IPS-20b (cell line): ENCODE measurements around the gene SGMS1.

Source experiments
- H3K27ac ChIP-seq: one replicate; pipeline ENCODE4 v1.5.1; 2013; ENCODE audit warnings: low read length
- H3K27me3 ChIP-seq: 2 replicates; pipeline ENCODE4 v1.6.1; 2013; ENCODE audit warnings: mild to moderate bottlenecking, low read length, inconsistent platforms; ENCODE audit not compliant: insufficient read depth
- H3K36me3 ChIP-seq: 2 replicates; pipeline ENCODE4 v1.6.1; 2013; ENCODE audit warnings: low read depth, mild to moderate bottlenecking, inconsistent platforms, low read length, moderate library complexity; ENCODE audit not compliant: insufficient read depth
- H3K4me1 ChIP-seq: 2 replicates; pipeline ENCODE4 v1.6.1; 2013; ENCODE audit warnings: mild to moderate bottlenecking, control low read depth, inconsistent platforms, low read length, moderate library complexity; ENCODE audit not compliant: insufficient read depth
- H3K4me3 ChIP-seq: 2 replicates; pipeline ENCODE4 v1.5.1; 2013; ENCODE audit warnings: mild to moderate bottlenecking, low read length, inconsistent platforms
- H3K9ac ChIP-seq: 2 replicates; pipeline ENCODE4 v1.6.1; 2013; ENCODE audit warnings: low read depth, mild to moderate bottlenecking, inconsistent platforms, low read length, moderate library complexity
- H3K9me3 ChIP-seq: 2 replicates; pipeline ENCODE4 v1.6.1; 2013; ENCODE audit warnings: mild to moderate bottlenecking, low read depth, low read length, inconsistent platforms; ENCODE audit not compliant: insufficient read depth

Gene SGMS1

GRCh38 chr10:50619882-50620281 lies 3.9 kb downstream of the SGMS1 start:
- Histone ChIP-seq H3K9me3 (no peaks in the 10 kb centered on the region), H3K4me3 (peak overlapping the region; percentile 40; the same call in 1 of the 2 replicates), H3K4me1 (peaks cover 40% of the 10 kb centered on the region), H3K9ac (peak overlapping the region; percentile 32; the same call in 1 of the 2 replicates), H3K27ac (no peak overlapping the region), H3K36me3 (no peaks in the 10 kb centered on the region), H3K27me3 (peaks cover 4% of the 10 kb centered on the region; the same call in 1 of the 2 replicates)

GRCh38 chr10:50619166-50619565 lies 4.6 kb downstream of the SGMS1 start:
- Histone ChIP-seq H3K9ac (peak overlapping the region; percentile 65; the same call in 1 of the 2 replicates), H3K9me3 (no peaks in the 10 kb centered on the region), H3K36me3 (no peaks in the 10 kb centered on the region), H3K4me3 (peak overlapping the region; percentile 40; the same call in 1 of the 2 replicates), H3K27me3 (peaks cover 4% of the 10 kb centered on the region; the same call in 1 of the 2 replicates), H3K27ac (peak overlapping the region; percentile 60), H3K4me1 (peaks cover 46% of the 10 kb centered on the region)

GRCh38 chr10:50618624-50619023 lies 5.1 kb downstream of the SGMS1 start:
- peaks cover 47% of the 10 kb centered on the region for H3K4me1 ChIP-seq
- peak overlapping the region; percentile 65; the same call in 1 of the 2 replicates for H3K9ac ChIP-seq
- no peaks in the 10 kb centered on the region for H3K36me3 ChIP-seq
- peak overlapping the region; percentile 40; the same call in 1 of the 2 replicates for H3K4me3 ChIP-seq
- no peaks in the 10 kb centered on the region for H3K9me3 ChIP-seq
- H3K27me3 ChIP-seq = peaks cover 4% of the 10 kb centered on the region; the same call in 1 of the 2 replicates
- peak overlapping the region; percentile 60 for H3K27ac ChIP-seq

- Histone ChIP-seq H3K4me1 (peaks cover 48% of the 10 kb centered on the region), H3K9me3 (no peaks in the 10 kb centered on the region), H3K9ac (no peak overlapping the region), H3K27me3 (no peaks in the 10 kb centered on the region), H3K27ac (no peak overlapping the region), H3K4me3 (no peak overlapping the region), H3K36me3 (no peaks in the 10 kb centered on the region)
Observed at GRCh38 chr10:50615658-50616057, 8.1 kb downstream of the SGMS1 start.

- Histone ChIP-seq H3K27ac (no peak overlapping the region), H3K4me3 (no peak overlapping the region), H3K9ac (no peak overlapping the region), H3K27me3 (no peaks in the 10 kb centered on the region), H3K4me1 (peaks cover 38% of the 10 kb centered on the region), H3K9me3 (no peaks in the 10 kb centered on the region), H3K36me3 (no peaks in the 10 kb centered on the region)
Observed at GRCh38 chr10:50614444-50615137, 9.2 kb downstream of the SGMS1 start.

GRCh38 chr10:50613726-50614443 lies 9.9 kb downstream of the SGMS1 start:
- Histone ChIP-seq H3K9ac (no peak overlapping the region), H3K36me3 (no peaks in the 10 kb centered on the region), H3K4me1 (peaks cover 32% of the 10 kb centered on the region; the same call in 1 of the 2 replicates), H3K27ac (no peak overlapping the region), H3K27me3 (no peaks in the 10 kb centered on the region), H3K9me3 (no peaks in the 10 kb centered on the region), H3K4me3 (no peak overlapping the region)

GRCh38 chr10:50613150-50613549 lies 10.6 kb downstream of the SGMS1 start:
- H3K27ac ChIP-seq = no peak overlapping the region
- no peaks in the 10 kb centered on the region for H3K36me3 ChIP-seq
- H3K27me3 ChIP-seq = no peaks in the 10 kb centered on the region
- no peak overlapping the region; the same call in 1 of the 2 replicates for H3K9ac ChIP-seq
- peaks cover 25% of the 10 kb centered on the region; the same call in 1 of the 2 replicates for H3K4me1 ChIP-seq
- no peak overlapping the region for H3K4me3 ChIP-seq
- H3K9me3 ChIP-seq = no peaks in the 10 kb centered on the region

- Histone ChIP-seq H3K27ac (no peak overlapping the region), H3K27me3 (no peaks in the 10 kb centered on the region), H3K4me3 (no peak overlapping the region), H3K9me3 (no peaks in the 10 kb centered on the region), H3K9ac (no peak overlapping the region), H3K4me1 (peaks cover 21% of the 10 kb centered on the region; the same call in 1 of the 2 replicates), H3K36me3 (no peaks in the 10 kb centered on the region)
Observed at GRCh38 chr10:50610368-50610767, 13.4 kb downstream of the SGMS1 start.

GRCh38 chr10:50607356-50607925 lies 16.3 kb downstream of the SGMS1 start:
- H3K9ac ChIP-seq = no peak overlapping the region
- no peaks in the 10 kb centered on the region for H3K27me3 ChIP-seq
- H3K27ac ChIP-seq = no peak overlapping the region
- peaks cover 16% of the 10 kb centered on the region; the same call in 1 of the 2 replicates for H3K4me1 ChIP-seq
- no peaks in the 10 kb centered on the region for H3K36me3 ChIP-seq
- no peak overlapping the region for H3K4me3 ChIP-seq
- no peaks in the 10 kb centered on the region for H3K9me3 ChIP-seq

- H3K9me3 ChIP-seq = no peaks in the 10 kb centered on the region
- H3K36me3 ChIP-seq = no peaks in the 10 kb centered on the region
- H3K9ac ChIP-seq = no peak overlapping the region
- no peak overlapping the region for H3K27ac ChIP-seq
- no peak overlapping the region for H3K4me3 ChIP-seq
- H3K4me1 ChIP-seq = peaks cover 12% of the 10 kb centered on the region
- H3K27me3 ChIP-seq = no peaks in the 10 kb centered on the region
Observed at GRCh38 chr10:50605951-50606270, 17.8 kb downstream of the SGMS1 start.

GRCh38 chr10:50605269-50605950 lies 18.3 kb downstream of the SGMS1 start:
- H3K9ac ChIP-seq = no peak overlapping the region
- H3K4me3 ChIP-seq = no peak overlapping the region
- no peaks in the 10 kb centered on the region for H3K36me3 ChIP-seq
- H3K9me3 ChIP-seq = no peaks in the 10 kb centered on the region
- peaks cover 12% of the 10 kb centered on the region for H3K4me1 ChIP-seq
- no peak overlapping the region for H3K27ac ChIP-seq
- H3K27me3 ChIP-seq = no peaks in the 10 kb centered on the region
